Caco-2 (cell line): Measurements from ENCODE around the gene TTBK2. TPM values are rescaled to one million over a fixed set of nuclear protein-coding genes. Genes with fewer than 3 reads are reported as not detected.
"Not testable (repeated sequence)": the region's sequence is repeated elsewhere in the genome, so short reads cannot be mapped to it uniquely, and the experiment has no call there.

Source experiments
- BruUV-seq: library from RNA; stranded (reverse); fragments of 400-500 nt; replicated peaks from 2 replicates; lab custom pipeline; 2021; lab: Mats Ljungman, UMichigan
- CTCF ChIA-PET: fragments of 300-600 bp; sonication (Branson Sonifier 250); formaldehyde crosslinking; loops from one replicate; lab custom pipeline; 2022; ENCODE audit warnings: antibody characterized with exemption; lab: Charles Lee
- POLR2A ChIA-PET: fragments of 300-600 bp; sonication (Branson Sonifier 250); formaldehyde crosslinking; loops from one replicate; lab custom pipeline; 2022; ENCODE audit warnings: antibody characterized with exemption; lab: Charles Lee
- DNase-seq, 2 experiments: peaks; one replicate each; pipeline versions ENCODE4 v3.0.0 to v3.0.0-alpha.2; 2020 to 2022
- H3K27me3 ChIP-seq: replicated peaks from 2 replicates; pipeline ENCODE4 v1.6.0; 2011; ENCODE audit warnings: low read length; ENCODE audit not compliant: control insufficient read depth, insufficient read depth
- H3K36me3 ChIP-seq: 2 replicates; pipeline ENCODE4 v1.5.1; 2011; ENCODE audit warnings: low read length; ENCODE audit not compliant: control insufficient read depth, insufficient read depth
- H3K4me1 ChIP-seq: fragments of 250-450 bp; sonication (Bioruptor Pico); 2 replicates; pipeline ENCODE4 v1.5.1; 2020; ENCODE audit warnings: mild to moderate bottlenecking
- H3K4me3 ChIP-seq: 2 replicates; pipeline ENCODE4 v1.5.1; 2011; ENCODE audit warnings: low read depth, mild to moderate bottlenecking, control low read depth, low read length
- H3K9me3 ChIP-seq: fragments of 250-450 bp; sonication (Bioruptor Pico); 2 replicates; pipeline ENCODE4 v1.5.1; 2020; ENCODE audit warnings: mild to moderate bottlenecking, moderate library complexity
- H3K27ac Mint-ChIP-seq: one replicate; pipeline ENCODE4 v1.8.0; 2022; ENCODE audit warnings: mixed read lengths; ENCODE audit not compliant: unreplicated experiment
- H3K27me3 Mint-ChIP-seq: one replicate; pipeline ENCODE4 v1.8.0; 2022; ENCODE audit warnings: mixed read lengths; ENCODE audit not compliant: insufficient read depth, unreplicated experiment
- H3K36me3 Mint-ChIP-seq: one replicate; pipeline ENCODE4 v1.8.0; 2022; ENCODE audit warnings: mild to moderate bottlenecking, mixed read lengths; ENCODE audit not compliant: insufficient read depth, unreplicated experiment
- H3K4me1 Mint-ChIP-seq: one replicate; pipeline ENCODE4 v1.8.0; 2022; ENCODE audit warnings: low read depth, mixed read lengths; ENCODE audit not compliant: unreplicated experiment
- H3K4me3 Mint-ChIP-seq: one replicate; pipeline ENCODE4 v1.8.0; 2022; ENCODE audit warnings: mild to moderate bottlenecking, moderate library complexity, mixed read lengths; ENCODE audit not compliant: unreplicated experiment
- H3K9me3 Mint-ChIP-seq: one replicate; pipeline ENCODE4 v1.8.0; 2022; ENCODE audit warnings: mixed read lengths; ENCODE audit not compliant: unreplicated experiment
- CTCF ChIP-seq, 2 experiments: fragments of 200-600 bp in 1 of 2; IDR thresholded peaks; 1 replicate in 1 of 2; 2 replicates in 1 of 2; pipeline versions ENCODE4 v1.5.1 to v1.8.0; 2011 to 2022; ENCODE audit warnings: antibody characterized with exemption in 1 of 2, control low read depth in 1 of 2, inconsistent platforms in 1 of 2, low read depth in 1 of 2, low read length in 1 of 2, mild to moderate bottlenecking in 1 of 2, moderate library complexity in 1 of 2; ENCODE audit not compliant: insufficient read depth in 1 of 2, severe bottlenecking in 1 of 2, unreplicated experiment in 1 of 2
- intact Hi-C: fragments of 100-400 bp; cut with micrococcal nuclease; formaldehyde crosslinking; loops from one replicate; pipeline ENCODE4 v1.10.0; 2022; ENCODE audit not compliant: unreplicated experiment
- total RNA-seq: library from RNA; stranded (reverse); gene quantifications from 2 replicates; pipeline ENCODE4 v1.2.3, GENCODE V29; 2022

Gene TTBK2
- total RNA-seq, 1 experiment from 2014 or later = 10.1 TPM

- no peaks in the 10 kb centered on the region for H3K36me3 ChIP-seq
- ChIA-PET CTCF (no interaction called here), POLR2A (no interaction called here)
- intact Hi-C loops = loop anchor here (2.0 kb wide), 1 partner anchor 29 kb away; the partner anchor contains the start of gene TTBK2
- no peak overlapping the region for H3K27ac Mint-ChIP-seq
- peaks cover 31% of the 10 kb centered on the region for H3K4me1 ChIP-seq
- no peaks in the 10 kb centered on the region for H3K36me3 Mint-ChIP-seq
- H3K27me3 Mint-ChIP-seq = no peaks in the 10 kb centered on the region
- H3K27me3 ChIP-seq = no peaks in the 10 kb centered on the region
- H3K4me1 Mint-ChIP-seq = no peaks in the 10 kb centered on the region
- BruUV-seq = no TSS peak
- no peak for DNase-seq
- 0 out of 2 replicates have a peak, but pooled peaks cover 3% of the 10 kb centered on the region for H3K9me3 ChIP-seq
- no peak overlapping the region for H3K4me3 ChIP-seq
- peaks cover 10% of the 10 kb centered on the region for H3K9me3 Mint-ChIP-seq
- H3K4me3 Mint-ChIP-seq = no peak overlapping the region
- TF ChIP-seq CTCF (IDR thresholded peaks at IDR 0.05; ENCODE audit: insufficient read depth in 1 of 2, low read depth in 1 of 2, low read length in 1 of 2, severe bottlenecking in 1 of 2, unreplicated experiment in 1 of 2) = no peak
Observed at GRCh38 chr15:42891569-42891968, 29.0 kb downstream of the TTBK2 start.

- Mint-ChIP-seq H3K4me3 (no peak overlapping the region), H3K9me3 (peaks cover 23% of the 10 kb centered on the region), H3K36me3 (peaks cover 7% of the 10 kb centered on the region), H3K4me1 (no peaks in the 10 kb centered on the region), H3K27me3 (no peaks in the 10 kb centered on the region), H3K27ac (no peak overlapping the region)
- H3K36me3 ChIP-seq = no peaks in the 10 kb centered on the region
- H3K4me1 ChIP-seq = peaks cover 31% of the 10 kb centered on the region
- POLR2A ChIA-PET = no interaction called here
- CTCF ChIA-PET = no interaction called here
- 0 out of 2 replicates have a peak, but pooled peaks cover 3% of the 10 kb centered on the region for H3K9me3 ChIP-seq
- no peak for TF ChIP-seq CTCF (IDR thresholded peaks at IDR 0.05; ENCODE audit: insufficient read depth in 1 of 2, low read depth in 1 of 2, low read length in 1 of 2, severe bottlenecking in 1 of 2, unreplicated experiment in 1 of 2)
- H3K4me3 ChIP-seq = no peak overlapping the region
- intact Hi-C loops = loop anchor here (2.0 kb wide), 1 partner anchor 30 kb away; the partner anchor contains the start of gene TTBK2
- BruUV-seq = no TSS peak
- peak; percentile 65 for DNase-seq
- no peaks in the 10 kb centered on the region for H3K27me3 ChIP-seq
Observed at GRCh38 chr15:42890161-42890913, 30.2 kb downstream of the TTBK2 start.

- H3K27me3 ChIP-seq, POLR2A ChIA-PET, H3K4me1 Mint-ChIP-seq, CTCF ChIA-PET, H3K4me3 Mint-ChIP-seq, H3K36me3 Mint-ChIP-seq, H3K36me3 ChIP-seq, H3K4me3 ChIP-seq, H3K27me3 Mint-ChIP-seq, intact Hi-C loops, DNase-seq, H3K9me3 ChIP-seq, BruUV-seq, H3K27ac Mint-ChIP-seq: not testable (repeated sequence)
- peaks cover 31% of the 10 kb centered on the region for H3K4me1 ChIP-seq
- H3K9me3 Mint-ChIP-seq = peaks cover 19% of the 10 kb centered on the region
Observed at GRCh38 chr15:42887384-42887783, 33.2 kb downstream of the TTBK2 start.
